ENCODE measurements around the gene GOLGA8J.
"Not testable (repeated sequence)": the region's sequence is repeated elsewhere in the genome, so short reads cannot be mapped to it uniquely, and the experiment has no call there.

- TF ChIP-seq CTCF, POLR2AphosphoS5, POLR2A (IDR thresholded peaks at IDR 0.05): not testable (repeated sequence)
Observed at GRCh38 chr15:30110591-30110990, 27.8 kb downstream of the GOLGA8J start.

Data from gastroesophageal sphincter (tissue), 3 donors.